Nephron (organoid): Measurements from ENCODE around the gene CLRN2.

Experiments used
- H3K27ac Mint-ChIP-seq, 3 experiments: 2 replicates each; pipeline ENCODE4 v1.8.0; 2020; ENCODE audit warnings: mixed read lengths in 3 of 3, mild to moderate bottlenecking in 2 of 3, moderate library complexity in 1 of 3
- H3K27me3 Mint-ChIP-seq: 2 replicates; pipeline ENCODE4 v1.8.0; 2021; ENCODE audit warnings: low read depth, mild to moderate bottlenecking, moderate library complexity, mixed read lengths
- H3K36me3 Mint-ChIP-seq: 2 replicates; pipeline ENCODE4 v1.8.0; 2020; ENCODE audit warnings: low read depth, mixed read lengths
- H3K4me1 Mint-ChIP-seq: 2 replicates; pipeline ENCODE4 v1.8.0; 2020; ENCODE audit warnings: mixed read lengths
- H3K4me3 Mint-ChIP-seq, 3 experiments: 2 replicates each; pipeline ENCODE4 v1.8.0; 2020; ENCODE audit warnings: mild to moderate bottlenecking in 3 of 3, mixed read lengths in 3 of 3, moderate library complexity in 2 of 3
- H3K9me3 Mint-ChIP-seq: 2 replicates; pipeline ENCODE4 v1.8.0; 2020; ENCODE audit warnings: mixed read lengths
- CTCF ChIP-seq, 3 experiments: fragments of 200-600 bp; sonication (generic); IDR thresholded peaks; one replicate each; pipeline ENCODE4 v1.5.0; 2021; ENCODE audit warnings: antibody characterized with exemption in 3 of 3; ENCODE audit not compliant: unreplicated experiment in 3 of 3

CLRN2 gene

GRCh38 chr4:17477774-17478472 is 37.0 kb upstream of the CLRN2 start:
- H3K4me3 Mint-ChIP-seq = no peak overlapping the region
- no peaks in the 10 kb centered on the region for H3K9me3 Mint-ChIP-seq
- no peaks in the 10 kb centered on the region for H3K36me3 Mint-ChIP-seq
- H3K27me3 Mint-ChIP-seq = peaks cover 3% of the 10 kb centered on the region
- no peak for TF ChIP-seq CTCF (IDR thresholded peaks at IDR 0.05; ENCODE audit: unreplicated experiment in 3 of 3)
- peaks cover 9% of the 10 kb centered on the region for H3K4me1 Mint-ChIP-seq
- no peak overlapping the region for H3K27ac Mint-ChIP-seq

GRCh38 chr4:17480210-17480927 is 34.6 kb upstream of the CLRN2 start:
- H3K4me1 Mint-ChIP-seq = peaks cover 9% of the 10 kb centered on the region
- H3K36me3 Mint-ChIP-seq = peaks cover 7% of the 10 kb centered on the region
- no peak for TF ChIP-seq CTCF (IDR thresholded peaks at IDR 0.05; ENCODE audit: unreplicated experiment in 3 of 3)
- H3K4me3 Mint-ChIP-seq = no peak overlapping the region
- H3K27me3 Mint-ChIP-seq = peaks cover 3% of the 10 kb centered on the region
- no peaks in the 10 kb centered on the region for H3K9me3 Mint-ChIP-seq
- no peak overlapping the region for H3K27ac Mint-ChIP-seq

GRCh38 chr4:17480955-17481354 is 34.0 kb upstream of the CLRN2 start:
- peaks cover 9% of the 10 kb centered on the region for H3K36me3 Mint-ChIP-seq
- no peak overlapping the region for H3K27ac Mint-ChIP-seq
- no peaks in the 10 kb centered on the region for H3K9me3 Mint-ChIP-seq
- no peak overlapping the region for H3K4me3 Mint-ChIP-seq
- peaks cover 3% of the 10 kb centered on the region for H3K27me3 Mint-ChIP-seq
- TF ChIP-seq CTCF (IDR thresholded peaks at IDR 0.05; ENCODE audit: unreplicated experiment in 3 of 3) = no peak
- H3K4me1 Mint-ChIP-seq = peaks cover 9% of the 10 kb centered on the region

- Mint-ChIP-seq H3K36me3 (peaks cover 18% of the 10 kb centered on the region), H3K27me3 (no peaks in the 10 kb centered on the region), H3K4me1 (no peaks in the 10 kb centered on the region), H3K4me3 (no peak overlapping the region), H3K9me3 (no peaks in the 10 kb centered on the region), H3K27ac (no peak overlapping the region)
- TF ChIP-seq CTCF (IDR thresholded peaks at IDR 0.05; ENCODE audit: unreplicated experiment in 3 of 3) = no peak
These were observed 32.2 kb upstream of the CLRN2 start for GRCh38 chr4:17482716-17483115.

GRCh38 chr4:17489123-17489522 is 25.8 kb upstream of the CLRN2 start:
- Mint-ChIP-seq H3K27me3 (no peaks in the 10 kb centered on the region), H3K27ac (peak overlapping the region in 1 of 3 experiments; percentile 46), H3K36me3 (peaks cover 48% of the 10 kb centered on the region), H3K4me3 (no peak overlapping the region), H3K9me3 (no peaks in the 10 kb centered on the region), H3K4me1 (peaks cover 31% of the 10 kb centered on the region)
- no peak for TF ChIP-seq CTCF (IDR thresholded peaks at IDR 0.05; ENCODE audit: unreplicated experiment in 3 of 3)
